BE2C (cell line): ENCODE results near the gene VPS37C.
"Not testable (repeated sequence)": the region's sequence is repeated elsewhere in the genome, so short reads cannot be mapped to it uniquely, and the experiment has no call there.

Experiments used
- DNase-seq: peaks from one replicate; pipeline ENCODE4 v3.0.0-alpha.2; 2020
- H3K27me3 ChIP-seq: fragments of 250-450 bp; sonication (Bioruptor Pico); 2 replicates; pipeline ENCODE4 v1.5.1; 2020; ENCODE audit warnings: mild to moderate bottlenecking
- H3K36me3 ChIP-seq: fragments of 250-450 bp; sonication (Bioruptor Pico); 2 replicates; pipeline ENCODE4 v1.5.1; 2020; ENCODE audit warnings: mild to moderate bottlenecking
- H3K4me1 ChIP-seq: fragments of 250-450 bp; sonication (Bioruptor Pico); 2 replicates; pipeline ENCODE4 v1.5.1; 2020
- H3K4me3 ChIP-seq: 2 replicates; pipeline ENCODE4 v1.5.1; 2011; ENCODE audit warnings: low read depth, low read length
- H3K9me3 ChIP-seq: fragments of 250-450 bp; sonication (Bioruptor Pico); 2 replicates; pipeline ENCODE4 v1.5.1; 2020
- TF ChIP-seq, protein P1 (sequence below): IDR thresholded peaks from 2 replicates; pipeline ENCODE4 v1.5.1; 2012; ENCODE audit warnings: mild to moderate bottlenecking, low read depth, low read length

VPS37C gene

DNA sequence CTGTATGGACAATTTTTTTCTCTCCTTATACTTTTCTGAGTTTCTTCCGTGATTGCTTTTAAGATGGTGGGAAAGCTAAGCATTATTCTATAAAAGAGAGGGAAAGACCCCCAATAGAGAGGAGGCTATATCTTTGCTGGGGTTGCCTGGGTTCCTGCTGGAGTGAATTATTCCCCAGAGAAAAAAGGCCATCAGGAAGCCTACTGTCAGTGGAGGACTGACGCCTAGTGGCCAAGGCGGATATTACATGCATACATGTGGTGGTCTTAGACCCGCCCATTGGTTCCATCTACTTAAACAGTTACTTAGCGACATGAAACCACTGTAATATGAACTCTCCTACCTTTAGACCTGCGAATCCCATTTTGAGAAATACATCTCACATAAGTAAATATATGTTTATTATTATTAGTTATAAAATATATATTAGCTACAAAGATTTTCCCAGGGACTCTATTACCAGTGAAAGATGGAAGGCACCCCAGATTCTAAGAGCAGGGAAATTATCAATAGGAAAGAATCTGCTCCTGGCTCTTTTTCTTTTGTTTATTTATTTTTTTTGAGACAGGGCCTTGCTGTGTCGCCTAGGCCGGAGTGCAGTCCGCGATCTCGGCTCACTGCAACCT, 26.4 kb upstream of the VPS37C start:
- TF ChIP-seq, protein P1, sequence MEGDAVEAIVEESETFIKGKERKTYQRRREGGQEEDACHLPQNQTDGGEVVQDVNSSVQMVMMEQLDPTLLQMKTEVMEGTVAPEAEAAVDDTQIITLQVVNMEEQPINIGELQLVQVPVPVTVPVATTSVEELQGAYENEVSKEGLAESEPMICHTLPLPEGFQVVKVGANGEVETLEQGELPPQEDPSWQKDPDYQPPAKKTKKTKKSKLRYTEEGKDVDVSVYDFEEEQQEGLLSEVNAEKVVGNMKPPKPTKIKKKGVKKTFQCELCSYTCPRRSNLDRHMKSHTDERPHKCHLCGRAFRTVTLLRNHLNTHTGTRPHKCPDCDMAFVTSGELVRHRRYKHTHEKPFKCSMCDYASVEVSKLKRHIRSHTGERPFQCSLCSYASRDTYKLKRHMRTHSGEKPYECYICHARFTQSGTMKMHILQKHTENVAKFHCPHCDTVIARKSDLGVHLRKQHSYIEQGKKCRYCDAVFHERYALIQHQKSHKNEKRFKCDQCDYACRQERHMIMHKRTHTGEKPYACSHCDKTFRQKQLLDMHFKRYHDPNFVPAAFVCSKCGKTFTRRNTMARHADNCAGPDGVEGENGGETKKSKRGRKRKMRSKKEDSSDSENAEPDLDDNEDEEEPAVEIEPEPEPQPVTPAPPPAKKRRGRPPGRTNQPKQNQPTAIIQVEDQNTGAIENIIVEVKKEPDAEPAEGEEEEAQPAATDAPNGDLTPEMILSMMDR: peak; percentile 78
- Histone ChIP-seq H3K4me3 (no peak overlapping the region), H3K9me3 (no peaks in the 10 kb centered on the region), H3K27me3 (no peaks in the 10 kb centered on the region), H3K36me3 (no peaks in the 10 kb centered on the region), H3K4me1 (no peaks in the 10 kb centered on the region)
- peak; percentile 77 for DNase-seq

DNA sequence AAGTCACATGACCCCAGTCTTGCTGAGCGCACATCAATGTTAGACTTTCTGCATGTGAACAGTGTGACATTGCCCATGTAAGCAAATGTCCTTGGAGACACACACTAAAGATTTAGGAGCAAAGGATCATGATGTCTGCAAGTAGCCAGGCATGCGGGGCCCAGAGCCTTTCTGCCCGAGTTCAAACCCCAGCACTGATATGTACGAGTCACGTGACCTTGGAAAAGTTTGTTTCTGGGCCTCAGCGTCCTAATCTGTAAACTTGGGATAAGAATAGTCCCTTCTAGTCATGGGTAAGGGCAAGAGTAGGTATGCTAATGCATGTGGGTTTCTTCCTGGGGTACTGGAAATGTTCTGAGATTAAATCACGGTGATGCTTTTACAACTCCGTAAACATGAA, 25.3 kb upstream of the VPS37C start:
- Histone ChIP-seq H3K36me3 (no peaks in the 10 kb centered on the region), H3K27me3 (no peaks in the 10 kb centered on the region), H3K4me1 (no peaks in the 10 kb centered on the region), H3K4me3 (no peak overlapping the region), H3K9me3 (no peaks in the 10 kb centered on the region)
- TF ChIP-seq, protein P1: no peak
- DNase-seq: no peak

DNA sequence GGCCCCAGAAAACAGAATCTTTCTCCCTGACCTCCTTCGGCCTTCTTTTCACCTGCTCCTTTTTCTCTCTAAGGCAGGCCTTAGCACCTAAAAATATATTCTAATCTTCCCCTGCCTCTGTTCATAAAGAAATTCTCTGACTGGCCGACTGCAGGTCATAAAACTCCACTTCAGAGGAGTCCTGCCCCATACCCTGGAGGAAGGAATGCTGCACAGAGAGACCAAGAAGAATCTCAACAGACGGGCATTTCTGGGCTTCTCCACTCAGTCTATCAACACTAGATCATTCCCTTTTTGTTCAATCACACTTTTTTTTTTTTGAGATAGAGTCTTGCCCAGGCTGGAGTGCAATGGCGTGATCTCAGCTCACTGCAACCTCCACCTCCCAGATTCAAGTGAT, 22.4 kb upstream of the VPS37C start:
- Histone ChIP-seq H3K9me3 (no peaks in the 10 kb centered on the region), H3K4me1 (no peaks in the 10 kb centered on the region), H3K27me3 (no peaks in the 10 kb centered on the region), H3K4me3 (no peak overlapping the region), H3K36me3 (no peaks in the 10 kb centered on the region)
- TF ChIP-seq, protein P1: no peak
- DNase-seq: no peak

GRCh38 chr11:61181489-61181888, 20.3 kb upstream of the VPS37C start:
- no peak overlapping the region for H3K4me3 ChIP-seq
- TF ChIP-seq, protein P1: no peak
- no peaks in the 10 kb centered on the region for H3K36me3 ChIP-seq
- no peaks in the 10 kb centered on the region for H3K4me1 ChIP-seq
- H3K27me3 ChIP-seq: no peaks in the 10 kb centered on the region
- H3K9me3 ChIP-seq: no peaks in the 10 kb centered on the region
- DNase-seq: no peak

GRCh38 chr11:61180205-61180604, 19.0 kb upstream of the VPS37C start:
- H3K9me3 ChIP-seq, H3K36me3 ChIP-seq, H3K4me3 ChIP-seq, H3K4me1 ChIP-seq, H3K27me3 ChIP-seq, DNase-seq: not testable (repeated sequence)

DNA sequence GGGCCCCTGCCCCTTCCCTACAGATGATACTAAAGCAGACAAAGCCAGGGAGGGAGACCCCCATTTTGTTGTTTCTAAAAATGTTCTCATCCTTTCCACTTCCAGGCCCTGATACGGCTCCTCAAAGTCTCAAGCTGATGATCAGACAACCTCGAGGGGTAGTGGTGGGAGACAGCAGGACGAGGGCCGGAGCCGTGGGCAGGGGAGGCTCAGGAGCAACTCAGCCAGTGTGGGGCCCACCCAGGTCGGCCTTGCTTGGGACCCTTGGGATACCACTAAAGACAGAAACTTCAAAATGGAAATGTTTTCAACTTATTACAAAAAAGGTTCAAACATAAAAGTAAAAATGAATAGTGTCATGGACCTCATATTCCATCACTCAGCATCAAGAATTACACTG, 15.2 kb upstream of the VPS37C start:
- TF ChIP-seq, protein P1: no peak
- Histone ChIP-seq H3K4me3 (no peak overlapping the region), H3K27me3 (peaks cover 6% of the 10 kb centered on the region; the same call in 1 of the 2 replicates), H3K9me3 (no peaks in the 10 kb centered on the region), H3K36me3 (no peaks in the 10 kb centered on the region), H3K4me1 (no peaks in the 10 kb centered on the region)
- no peak for DNase-seq

GRCh38 chr11:61174949-61175348, 13.7 kb upstream of the VPS37C start:
- Histone ChIP-seq H3K4me3 (no peak overlapping the region), H3K9me3 (no peaks in the 10 kb centered on the region), H3K4me1 (no peaks in the 10 kb centered on the region), H3K27me3 (peaks cover 6% of the 10 kb centered on the region; the same call in 1 of the 2 replicates), H3K36me3 (no peaks in the 10 kb centered on the region)
- DNase-seq: no peak
- TF ChIP-seq, protein P1: no peak
